Bronchial epithelial cell (primary cell): ENCODE results near the gene TREML4. TPM values are rescaled to one million over a fixed set of nuclear protein-coding genes. Genes with fewer than 3 reads are reported as not detected.
A peak's percentile ranks its signal among the peaks of the same experiment; 100 is the strongest.

Experiments
- DNase-seq: peaks from one replicate; pipeline ENCODE4 v3.0.0-alpha.2; 2010; ENCODE audit warnings: low read depth
- FAIRE-seq: peaks from 2 replicates; lab custom pipeline; 2011; peaks lifted over from hg19 to GRCh38; lab: Jason Lieb, UNC
- H3K27me3 ChIP-seq: 2 replicates; pipeline ENCODE4 v1.5.1; 2011; ENCODE audit warnings: low read length; ENCODE audit not compliant: control insufficient read depth, insufficient read depth
- H3K36me3 ChIP-seq: 2 replicates; pipeline ENCODE4 v1.5.1; 2011; ENCODE audit warnings: low read length; ENCODE audit not compliant: control insufficient read depth, insufficient read depth
- H3K4me3 ChIP-seq: 2 replicates; pipeline ENCODE4 v1.5.1; 2011; ENCODE audit warnings: mild to moderate bottlenecking, low read depth, low read length, control low read depth
- CTCF ChIP-seq: IDR thresholded peaks from 2 replicates; pipeline ENCODE4 v1.5.1; 2011; ENCODE audit warnings: mild to moderate bottlenecking, moderate library complexity, low read length, control low read depth, inconsistent platforms; ENCODE audit not compliant: insufficient read depth, severe bottlenecking
- total RNA-seq: library from RNA; depleted of rRNA; stranded (reverse); fragments of >200 nt; gene quantifications from 2 replicates; pipeline ENCODE4 v1.2.1, GENCODE V29; 2014

The TREML4 gene
- total RNA-seq, 1 donor from 2014 or later, result not detected

- TF ChIP-seq CTCF, result no peak
- DNase-seq (peak; percentile 91), FAIRE-seq (no peak)
- H3K27me3 ChIP-seq, result no peaks in the 10 kb centered on the region
- no peak overlapping the region for H3K4me3 ChIP-seq
- no peaks in the 10 kb centered on the region for H3K36me3 ChIP-seq
Observed at GRCh38 chr6:41288030-41288753, 60.0 kb downstream of the TREML4 start.

Other genes starting within 250 kb of the TREML4 start
- gene UNC5CL, start 189.1 kb upstream of the TREML4 start, total RNA-seq, result 0.26 TPM in 2 replicates
- not detected in 2 replicates for gene TSPO2, start 185.9 kb upstream of the TREML4 start, total RNA-seq
- not detected in 2 replicates for gene APOBEC2, start 175.1 kb upstream of the TREML4 start, total RNA-seq
- gene OARD1, start 156.0 kb upstream of the TREML4 start, total RNA-seq, result 18.2 and 19.5 TPM in 2 replicates
- gene NFYA, start 155.4 kb upstream of the TREML4 start, total RNA-seq, result 20.5 and 25.5 TPM in 2 replicates
- gene TREML1, start 74.0 kb upstream of the TREML4 start, total RNA-seq, result not detected in 2 replicates
- 0.53 and 1.9 TPM in 2 replicates for gene TREM2, start 65.2 kb upstream of the TREML4 start, total RNA-seq
- under 0.01 TPM in 1 of 2 replicates, not detected in the other for gene TREML2, start 27.2 kb upstream of the TREML4 start, total RNA-seq
- 1.8 and 21.1 TPM in 2 replicates for gene TREM1, start 58.3 kb downstream of the TREML4 start, total RNA-seq
- gene NCR2, start 107.3 kb downstream of the TREML4 start, total RNA-seq, result not detected in 2 replicates